Tibial nerve (tissue), 4 donors: ENCODE data around the gene YEATS4.

ENCODE experiments used
- EP300 ChIP-seq, 2 donors: sonication (generic); formaldehyde crosslinking; IDR thresholded peaks; one replicate each; pipeline ENCODE4 v1.6.1; 2017; ENCODE audit warnings: antibody characterized with exemption in 2 of 2, mild to moderate bottlenecking in 1 of 2
- TF ChIP-seq, protein P1 (sequence below), 5 experiments: fragments of 200-600 bp in 3 of 5; fragments of 450-650 bp in 2 of 5; sonication (generic) in 3 of 5; IDR thresholded peaks; one replicate each; pipeline ENCODE4 v1.5.1; 2016 to 2019; ENCODE audit warnings: antibody characterized with exemption in 5 of 5, mild to moderate bottlenecking in 3 of 5, moderate library complexity in 2 of 5

DNA sequence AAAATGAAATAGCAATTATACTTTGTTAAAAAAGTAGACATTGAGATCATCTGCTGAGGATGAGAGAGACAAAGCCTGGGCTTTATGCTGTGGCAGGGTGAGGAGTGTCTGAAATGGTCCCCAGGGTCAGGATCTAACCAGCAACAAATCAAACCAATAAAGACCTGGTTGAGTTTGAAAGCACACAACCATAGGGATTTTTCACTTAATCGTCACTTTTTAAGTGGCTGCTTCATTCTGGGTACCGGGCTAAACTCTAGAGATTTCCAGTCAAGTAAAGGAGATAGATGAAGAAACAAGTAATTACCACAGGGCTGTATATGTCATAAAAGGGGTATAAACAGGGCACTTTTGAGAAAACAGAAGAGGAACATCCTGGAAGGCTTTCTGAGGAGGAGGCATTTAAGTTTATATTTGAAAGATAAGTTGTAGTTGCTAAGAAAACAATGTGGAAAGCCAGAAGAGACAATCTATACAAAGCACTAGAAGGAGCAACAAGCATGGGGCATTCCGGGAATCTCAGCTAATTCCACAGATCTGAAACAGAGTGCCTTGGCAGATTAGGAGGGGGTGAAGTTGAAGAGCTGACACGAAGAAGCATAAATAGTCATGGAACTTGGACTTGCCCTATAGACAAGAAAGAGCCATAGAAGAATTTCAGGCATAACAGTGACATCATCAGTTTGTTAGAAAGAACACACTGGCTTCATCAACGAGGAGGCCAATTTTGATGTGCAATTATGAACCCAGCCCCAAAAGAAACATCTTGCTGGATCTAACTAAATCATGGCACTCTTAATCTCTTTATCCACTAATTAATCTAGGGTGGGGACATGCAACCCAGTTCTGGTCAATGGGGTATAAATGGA is 63.7 kb downstream of the YEATS4 start:
- TF ChIP-seq, protein P1, sequence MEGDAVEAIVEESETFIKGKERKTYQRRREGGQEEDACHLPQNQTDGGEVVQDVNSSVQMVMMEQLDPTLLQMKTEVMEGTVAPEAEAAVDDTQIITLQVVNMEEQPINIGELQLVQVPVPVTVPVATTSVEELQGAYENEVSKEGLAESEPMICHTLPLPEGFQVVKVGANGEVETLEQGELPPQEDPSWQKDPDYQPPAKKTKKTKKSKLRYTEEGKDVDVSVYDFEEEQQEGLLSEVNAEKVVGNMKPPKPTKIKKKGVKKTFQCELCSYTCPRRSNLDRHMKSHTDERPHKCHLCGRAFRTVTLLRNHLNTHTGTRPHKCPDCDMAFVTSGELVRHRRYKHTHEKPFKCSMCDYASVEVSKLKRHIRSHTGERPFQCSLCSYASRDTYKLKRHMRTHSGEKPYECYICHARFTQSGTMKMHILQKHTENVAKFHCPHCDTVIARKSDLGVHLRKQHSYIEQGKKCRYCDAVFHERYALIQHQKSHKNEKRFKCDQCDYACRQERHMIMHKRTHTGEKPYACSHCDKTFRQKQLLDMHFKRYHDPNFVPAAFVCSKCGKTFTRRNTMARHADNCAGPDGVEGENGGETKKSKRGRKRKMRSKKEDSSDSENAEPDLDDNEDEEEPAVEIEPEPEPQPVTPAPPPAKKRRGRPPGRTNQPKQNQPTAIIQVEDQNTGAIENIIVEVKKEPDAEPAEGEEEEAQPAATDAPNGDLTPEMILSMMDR (IDR thresholded peaks at IDR 0.05): no peak
- TF ChIP-seq EP300 (IDR thresholded peaks at IDR 0.05): no peak
